Neuron (in vitro differentiated cells): ENCODE measurements around the gene SH3BP4.

ENCODE experiments used
- H2AFZ ChIP-seq: one replicate; pipeline ENCODE4 v1.6.1; 2013; ENCODE audit warnings: low read depth, mild to moderate bottlenecking, inconsistent platforms, low read length, moderate library complexity
- H3K27me3 ChIP-seq: one replicate; pipeline ENCODE4 v1.6.1; 2013; ENCODE audit warnings: low read length; ENCODE audit not compliant: insufficient read depth
- H3K36me3 ChIP-seq: one replicate; pipeline ENCODE4 v1.6.1; 2013; ENCODE audit warnings: low read length; ENCODE audit not compliant: insufficient read depth
- H3K4me1 ChIP-seq: one replicate; pipeline ENCODE4 v1.6.1; 2013; ENCODE audit warnings: low read length; ENCODE audit not compliant: insufficient read depth
- H3K4me3 ChIP-seq: 2 replicates; pipeline ENCODE4 v1.5.1; 2013; ENCODE audit warnings: mild to moderate bottlenecking, low read length, moderate library complexity
- H3K9me3 ChIP-seq: one replicate; pipeline ENCODE4 v1.6.1; 2013; ENCODE audit warnings: low read length

Gene SH3BP4, protein sequence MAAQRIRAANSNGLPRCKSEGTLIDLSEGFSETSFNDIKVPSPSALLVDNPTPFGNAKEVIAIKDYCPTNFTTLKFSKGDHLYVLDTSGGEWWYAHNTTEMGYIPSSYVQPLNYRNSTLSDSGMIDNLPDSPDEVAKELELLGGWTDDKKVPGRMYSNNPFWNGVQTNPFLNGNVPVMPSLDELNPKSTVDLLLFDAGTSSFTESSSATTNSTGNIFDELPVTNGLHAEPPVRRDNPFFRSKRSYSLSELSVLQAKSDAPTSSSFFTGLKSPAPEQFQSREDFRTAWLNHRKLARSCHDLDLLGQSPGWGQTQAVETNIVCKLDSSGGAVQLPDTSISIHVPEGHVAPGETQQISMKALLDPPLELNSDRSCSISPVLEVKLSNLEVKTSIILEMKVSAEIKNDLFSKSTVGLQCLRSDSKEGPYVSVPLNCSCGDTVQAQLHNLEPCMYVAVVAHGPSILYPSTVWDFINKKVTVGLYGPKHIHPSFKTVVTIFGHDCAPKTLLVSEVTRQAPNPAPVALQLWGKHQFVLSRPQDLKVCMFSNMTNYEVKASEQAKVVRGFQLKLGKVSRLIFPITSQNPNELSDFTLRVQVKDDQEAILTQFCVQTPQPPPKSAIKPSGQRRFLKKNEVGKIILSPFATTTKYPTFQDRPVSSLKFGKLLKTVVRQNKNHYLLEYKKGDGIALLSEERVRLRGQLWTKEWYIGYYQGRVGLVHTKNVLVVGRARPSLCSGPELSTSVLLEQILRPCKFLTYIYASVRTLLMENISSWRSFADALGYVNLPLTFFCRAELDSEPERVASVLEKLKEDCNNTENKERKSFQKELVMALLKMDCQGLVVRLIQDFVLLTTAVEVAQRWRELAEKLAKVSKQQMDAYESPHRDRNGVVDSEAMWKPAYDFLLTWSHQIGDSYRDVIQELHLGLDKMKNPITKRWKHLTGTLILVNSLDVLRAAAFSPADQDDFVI

DNA sequence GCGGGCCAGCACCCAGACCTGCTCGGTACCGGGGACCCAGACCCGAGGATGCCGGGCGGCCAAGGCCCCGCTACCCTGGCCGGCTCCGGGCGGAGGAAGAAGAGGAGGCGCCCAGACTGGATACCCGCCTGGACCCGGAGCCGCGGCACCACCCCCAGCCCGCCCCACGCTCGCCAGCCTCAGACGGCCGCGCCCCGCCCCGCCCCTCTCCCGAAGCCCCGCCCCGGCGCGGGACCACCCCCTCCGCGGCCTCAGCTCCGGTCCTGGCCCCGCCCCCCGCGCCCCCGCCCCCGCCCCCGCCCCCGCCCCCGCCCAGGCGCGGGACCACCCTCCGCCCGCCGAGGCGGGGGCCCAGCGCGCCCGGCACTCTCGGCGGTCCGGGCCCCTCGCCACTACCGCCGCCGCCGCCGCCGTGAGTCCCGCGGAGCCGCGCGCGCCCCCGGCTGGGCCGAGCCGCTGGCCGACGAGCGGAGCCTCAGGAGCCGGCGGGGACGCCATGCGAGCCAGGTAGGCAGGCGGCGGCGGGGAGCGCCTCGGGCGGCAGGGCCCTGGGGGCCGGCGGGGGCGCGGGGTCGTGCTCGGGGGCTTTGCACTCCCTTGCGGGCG lies at the start of gene SH3BP4:
Gene SH3BP4, plus strand, starts transcription at position 354 of the 606 bp plus-strand sequence. CDS start 82,986 bp downstream, outside the sequence.
- H3K9me3 ChIP-seq = peaks cover 11% of the 10 kb centered on the region
- peak within 1 kb of the TSS; percentile 97 for H3K4me3 ChIP-seq
- peaks cover 33% of the 10 kb centered on the region for H3K4me1 ChIP-seq
- no peak within 1 kb of the TSS for H2AFZ ChIP-seq
- no peaks in the 10 kb centered on the region for H3K27me3 ChIP-seq
- peaks cover 12% of the 10 kb centered on the region for H3K36me3 ChIP-seq

DNA sequence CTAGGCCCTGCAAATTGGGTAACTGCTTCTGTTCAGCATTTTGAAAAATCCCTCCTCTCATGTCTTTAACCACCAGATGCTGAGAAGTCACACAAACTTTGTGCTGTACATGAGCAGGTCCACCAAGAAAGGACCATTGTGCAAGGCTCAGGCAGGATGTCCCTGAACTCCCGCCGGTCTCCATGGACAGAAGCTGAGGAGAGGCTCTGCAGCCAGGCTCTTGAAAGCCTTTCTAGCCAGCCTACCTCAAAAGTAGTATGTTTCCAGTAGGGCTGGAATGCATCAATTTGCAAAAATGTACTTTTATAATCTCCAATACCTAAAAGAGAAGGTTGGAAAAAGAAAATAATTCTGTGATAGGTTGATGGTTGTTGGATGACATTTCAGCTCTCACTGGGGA lies 47.0 kb upstream of the SH3BP4 start:
- no peak overlapping the region for H3K4me3 ChIP-seq
- H3K27me3 ChIP-seq = no peaks in the 10 kb centered on the region
- H3K9me3 ChIP-seq = no peaks in the 10 kb centered on the region
- no peaks in the 10 kb centered on the region for H3K4me1 ChIP-seq
- H2AFZ ChIP-seq = no peak overlapping the region
- H3K36me3 ChIP-seq = no peaks in the 10 kb centered on the region

DNA sequence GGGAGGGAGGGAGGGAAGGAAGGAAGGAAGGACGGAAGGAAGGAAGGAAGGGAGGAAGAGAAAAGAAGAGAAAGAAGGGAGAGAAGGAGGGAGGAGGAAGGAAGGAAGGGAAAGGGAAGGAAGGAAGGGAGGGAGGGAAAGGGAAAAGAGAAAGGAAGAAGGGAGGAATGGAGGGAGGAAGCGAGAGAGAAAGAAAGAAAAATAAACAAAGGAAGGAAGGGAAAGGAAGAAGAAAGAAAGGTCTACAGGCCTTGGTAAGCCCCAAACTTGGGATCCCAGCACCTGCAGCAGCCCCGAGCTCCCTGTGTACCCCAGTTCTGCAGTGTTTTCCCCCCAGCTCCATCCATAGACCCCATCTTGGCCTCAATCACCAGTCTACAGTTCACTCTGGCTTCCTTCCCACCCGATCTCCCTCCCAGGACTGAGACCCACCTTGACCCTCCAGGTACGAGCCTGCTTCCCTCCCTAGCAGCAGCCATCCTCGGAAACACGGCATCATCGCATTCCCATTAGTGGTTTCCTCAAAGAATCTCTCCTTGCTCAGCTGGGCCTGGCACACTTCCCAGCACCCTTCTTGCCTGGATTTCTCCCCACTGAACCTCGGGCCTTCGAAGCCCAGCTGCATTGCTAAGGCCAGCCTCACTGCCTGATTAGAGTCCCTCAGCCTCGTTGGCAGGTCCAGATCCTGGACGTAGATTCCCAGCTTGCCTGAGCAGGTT lies 46.1 kb upstream of the SH3BP4 start:
- H3K4me1 ChIP-seq = no peaks in the 10 kb centered on the region
- H3K9me3 ChIP-seq = no peaks in the 10 kb centered on the region
- no peak overlapping the region for H2AFZ ChIP-seq
- no peaks in the 10 kb centered on the region for H3K36me3 ChIP-seq
- no peaks in the 10 kb centered on the region for H3K27me3 ChIP-seq
- no peak overlapping the region for H3K4me3 ChIP-seq

DNA sequence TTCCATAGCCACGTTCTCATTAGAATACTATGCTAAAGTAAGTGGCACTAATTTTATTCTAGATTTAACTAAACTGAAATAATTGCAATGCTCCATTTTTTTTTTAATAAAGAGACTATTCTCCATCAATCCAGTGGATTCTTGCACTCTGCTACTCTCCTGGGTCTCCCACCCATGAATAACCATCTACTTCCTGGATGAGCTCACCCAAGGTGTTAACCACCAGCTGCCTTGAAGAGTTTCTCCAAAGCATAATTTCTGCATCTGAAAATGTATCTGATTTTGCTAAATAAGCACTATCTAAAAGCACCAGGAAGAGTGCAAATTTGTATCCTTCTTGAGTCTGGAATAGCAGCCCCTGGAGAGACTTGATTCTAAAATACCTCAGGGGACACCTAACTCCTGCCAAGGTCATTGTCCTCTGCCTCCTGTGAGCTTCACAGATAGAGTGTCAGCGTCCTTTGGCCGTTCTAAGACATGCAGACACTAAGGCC lies 41.6 kb upstream of the SH3BP4 start:
- H3K36me3 ChIP-seq = no peaks in the 10 kb centered on the region
- no peak overlapping the region for H3K4me3 ChIP-seq
- H2AFZ ChIP-seq = no peak overlapping the region
- H3K9me3 ChIP-seq = no peaks in the 10 kb centered on the region
- H3K4me1 ChIP-seq = peaks cover 3% of the 10 kb centered on the region
- no peaks in the 10 kb centered on the region for H3K27me3 ChIP-seq

DNA sequence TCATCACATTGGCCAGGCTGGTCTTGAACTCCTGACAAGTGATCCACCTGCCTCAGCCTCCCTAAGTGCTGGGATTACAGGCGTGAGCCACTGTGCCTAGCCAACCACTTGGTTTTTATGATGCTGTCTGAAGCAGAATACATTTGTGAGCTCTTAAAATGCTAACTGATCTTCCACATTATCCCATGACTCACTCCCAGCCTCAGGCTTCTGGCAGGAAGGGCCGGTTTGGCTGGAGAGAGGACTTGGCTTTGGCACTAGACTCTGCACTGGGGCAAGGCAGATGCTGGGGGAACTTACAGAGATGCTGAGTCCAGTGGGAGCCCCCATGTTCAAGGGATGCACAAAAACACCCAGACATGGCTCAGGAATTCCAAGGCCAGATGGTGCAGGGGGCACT lies 40.5 kb upstream of the SH3BP4 start:
- Histone ChIP-seq H3K4me3 (no peak overlapping the region), H3K9me3 (no peaks in the 10 kb centered on the region), H2AFZ (no peak overlapping the region), H3K27me3 (no peaks in the 10 kb centered on the region), H3K36me3 (no peaks in the 10 kb centered on the region), H3K4me1 (peaks cover 3% of the 10 kb centered on the region)

DNA sequence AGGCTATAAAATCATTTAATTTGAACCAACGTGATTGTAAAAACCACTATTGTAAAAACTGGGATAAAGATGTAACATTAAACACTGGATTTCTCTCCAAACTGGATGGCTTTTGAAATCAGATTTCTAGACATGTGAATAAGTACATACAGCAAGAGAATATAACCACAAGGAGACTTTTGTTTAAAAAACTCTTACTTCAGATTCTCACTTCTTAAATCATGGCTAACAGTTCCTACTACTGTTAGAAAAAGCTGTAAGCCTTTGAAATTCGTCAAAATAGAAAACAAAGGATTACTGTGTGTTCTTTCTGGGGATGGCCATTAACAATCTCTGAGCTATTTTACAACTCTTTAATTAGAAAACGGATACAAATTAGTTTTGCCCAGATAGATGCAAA lies 39.4 kb upstream of the SH3BP4 start:
- Histone ChIP-seq H3K27me3 (no peaks in the 10 kb centered on the region), H3K4me3 (no peak overlapping the region), H3K4me1 (peaks cover 8% of the 10 kb centered on the region), H3K36me3 (no peaks in the 10 kb centered on the region), H3K9me3 (no peaks in the 10 kb centered on the region), H2AFZ (peak overlapping the region; percentile 11)

DNA sequence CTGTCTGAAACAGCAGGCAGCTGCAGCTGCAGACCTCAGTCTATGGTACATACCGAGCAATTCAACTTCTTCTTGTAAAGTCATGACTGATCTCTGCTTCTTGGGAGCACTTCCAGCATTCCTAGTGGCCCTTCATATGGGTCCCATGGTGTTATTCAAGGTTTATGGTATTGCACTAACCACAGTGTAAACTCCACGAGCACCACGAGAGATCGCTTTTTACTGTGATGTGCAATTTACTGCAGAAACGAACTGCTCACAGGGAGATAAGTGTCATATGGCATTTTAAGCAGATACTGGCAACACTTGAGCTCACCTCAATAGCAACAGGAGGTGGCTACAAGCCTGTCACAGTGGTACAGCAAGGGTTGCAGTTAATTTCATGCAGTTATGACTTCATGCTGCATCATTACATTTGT lies 38.6 kb upstream of the SH3BP4 start:
- Histone ChIP-seq H3K36me3 (no peaks in the 10 kb centered on the region), H3K4me3 (no peak overlapping the region), H3K9me3 (no peaks in the 10 kb centered on the region), H3K4me1 (peaks cover 11% of the 10 kb centered on the region), H3K27me3 (no peaks in the 10 kb centered on the region), H2AFZ (peak overlapping the region; percentile 11)

DNA sequence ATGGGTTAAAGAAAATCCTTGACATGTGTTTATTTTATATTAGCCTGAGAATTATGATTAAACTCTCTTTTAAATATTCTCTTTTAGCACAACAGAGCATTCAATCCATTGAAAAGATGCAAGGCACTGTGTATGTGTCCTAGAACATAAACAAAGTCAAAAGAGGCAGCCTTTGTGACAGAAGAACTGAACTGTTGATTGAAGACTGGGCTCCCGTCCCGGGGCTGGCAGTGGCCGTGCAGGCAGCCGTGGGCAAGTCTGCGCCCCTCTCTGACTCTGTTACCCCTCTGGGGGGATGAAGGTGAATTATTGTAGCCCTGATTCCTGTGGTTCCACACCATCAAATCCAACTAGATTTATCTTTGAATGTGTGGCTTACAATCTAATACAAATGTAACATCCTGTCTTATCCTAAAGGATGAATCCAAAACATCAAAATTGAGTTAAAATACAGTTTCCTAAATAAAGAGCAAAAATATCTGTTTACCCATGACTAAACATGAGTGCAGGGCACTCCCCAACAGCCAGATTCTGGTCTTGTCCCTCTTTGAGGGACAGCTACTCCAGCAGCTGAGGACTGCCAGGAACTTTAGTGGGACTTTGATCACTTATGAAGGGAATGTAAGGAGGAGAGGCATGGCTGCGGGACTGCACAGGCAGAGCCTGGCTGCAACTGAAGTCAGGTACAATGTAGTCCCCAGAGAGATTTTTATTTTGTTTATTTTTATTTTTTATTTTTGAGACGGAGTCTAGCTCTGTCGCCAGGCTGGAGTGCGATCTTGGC lies 37.3 kb upstream of the SH3BP4 start:
- Histone ChIP-seq H3K9me3 (no peaks in the 10 kb centered on the region), H3K36me3 (no peaks in the 10 kb centered on the region), H2AFZ (no peak overlapping the region), H3K4me3 (no peak overlapping the region), H3K27me3 (no peaks in the 10 kb centered on the region), H3K4me1 (peaks cover 11% of the 10 kb centered on the region)

DNA sequence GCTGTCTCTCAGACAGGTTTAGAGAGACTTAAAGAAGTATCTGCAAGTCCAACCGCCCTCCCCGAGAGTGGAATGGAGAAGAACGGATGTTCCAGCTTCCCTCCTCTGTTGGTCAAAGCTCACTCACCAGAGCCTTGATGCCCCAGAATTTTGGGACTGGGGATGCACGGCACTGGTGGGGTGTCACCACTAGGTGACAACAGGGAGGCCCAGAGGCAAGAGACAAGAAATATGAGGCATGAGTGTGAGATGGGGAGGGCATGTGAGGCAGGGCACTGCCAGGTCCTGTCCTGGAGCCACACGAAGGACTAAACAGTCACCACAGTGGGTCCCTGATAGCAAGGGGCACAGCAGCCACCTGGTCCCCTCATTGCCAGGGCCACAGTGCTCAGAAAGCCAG lies 35.1 kb upstream of the SH3BP4 start:
- H2AFZ ChIP-seq = no peak overlapping the region
- no peaks in the 10 kb centered on the region for H3K36me3 ChIP-seq
- H3K4me3 ChIP-seq = no peak overlapping the region

DNA sequence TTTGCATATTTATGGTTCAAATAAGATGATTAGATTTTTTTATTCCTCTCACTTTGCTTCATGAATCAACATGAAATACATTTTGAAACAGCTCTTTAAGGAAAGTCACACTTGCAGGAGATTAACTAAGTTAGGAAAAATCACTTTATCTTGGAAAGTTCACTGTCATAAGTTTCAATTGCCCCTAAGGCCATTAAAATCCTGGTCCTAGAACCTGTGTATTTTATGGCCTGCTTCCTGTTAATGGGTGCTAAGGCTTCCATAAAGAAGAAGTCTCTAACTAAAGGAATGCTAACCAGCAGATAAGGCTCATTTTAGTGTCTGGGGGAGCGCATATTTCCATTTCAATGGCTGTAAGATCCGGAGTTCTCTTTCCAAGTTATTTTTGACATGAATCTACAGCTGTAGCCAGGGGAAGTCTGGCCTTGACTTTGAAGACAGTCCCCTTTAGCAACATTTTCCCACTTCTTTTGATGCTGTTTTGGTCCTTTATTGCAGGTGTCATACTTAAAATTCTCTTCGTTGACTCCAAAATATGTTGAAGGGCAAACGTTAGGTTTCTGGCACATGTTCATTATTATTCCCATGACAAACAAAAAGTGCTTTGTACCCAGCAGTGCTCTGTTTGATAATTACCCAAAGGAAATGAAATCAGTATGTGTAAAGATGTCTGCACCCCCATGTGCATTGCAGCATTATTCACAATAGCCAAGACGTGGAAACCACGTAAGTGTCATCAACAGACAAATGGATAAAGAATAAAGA lies 34.4 kb upstream of the SH3BP4 start:
- Histone ChIP-seq H2AFZ (peak overlapping the region; percentile 48), H3K36me3 (no peaks in the 10 kb centered on the region), H3K4me3 (no peak overlapping the region), H3K9me3 (no peaks in the 10 kb centered on the region), H3K4me1 (peaks cover 11% of the 10 kb centered on the region), H3K27me3 (no peaks in the 10 kb centered on the region)

More for the DNA sequence above, 35.1 kb upstream of the SH3BP4 start:
- Histone ChIP-seq H3K27me3 (no peaks in the 10 kb centered on the region), H3K4me1 (peaks cover 11% of the 10 kb centered on the region), H3K9me3 (no peaks in the 10 kb centered on the region)

DNA sequence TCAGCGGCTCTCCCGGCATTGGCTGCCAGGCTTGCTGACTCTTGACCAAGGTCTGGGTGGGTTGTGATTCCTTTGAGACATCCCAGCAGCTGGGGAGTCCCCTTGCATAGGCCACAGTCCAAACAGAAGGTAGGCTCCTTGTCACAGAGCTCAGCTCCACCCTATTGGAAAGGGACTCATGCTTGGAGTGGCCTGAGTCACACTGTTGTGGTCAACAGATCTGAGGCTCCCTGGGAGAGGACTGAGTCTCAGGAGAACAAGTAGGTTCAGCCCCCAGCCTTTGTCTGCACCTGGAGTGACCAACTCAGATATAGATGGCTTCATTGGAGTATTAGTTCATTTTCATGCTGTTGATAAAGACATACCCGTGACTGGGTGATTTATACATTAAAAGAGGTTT lies 32.1 kb upstream of the SH3BP4 start:
- Histone ChIP-seq H3K4me1 (peaks cover 8% of the 10 kb centered on the region), H3K4me3 (no peak overlapping the region), H2AFZ (no peak overlapping the region), H3K36me3 (no peaks in the 10 kb centered on the region), H3K9me3 (no peaks in the 10 kb centered on the region), H3K27me3 (no peaks in the 10 kb centered on the region)
